Activated CD4-positive, alpha-beta T cell treated with anti-CD3 and anti-CD28 coated beads, Interleukin-2, amount 10 ng/mL, durations not matched to agents 7 days and 5 days (primary cell): ENCODE data around the gene UTP15. TPM values are rescaled to one million over a fixed set of nuclear protein-coding genes. Genes with fewer than 3 reads are reported as not detected.
A peak's percentile ranks its signal among the peaks of the same experiment; 100 is the strongest.

Experiments
- CTCF ChIA-PET: fragments of 350-600 bp; sonication (Branson Sonifier 250); formaldehyde crosslinking; loops from one replicate; lab custom pipeline; 2021; ENCODE audit warnings: antibody characterized with exemption; lab: Charles Lee
- POLR2A ChIA-PET: fragments of 350-600 bp; sonication (Branson Sonifier 250); formaldehyde crosslinking; loops from one replicate; lab custom pipeline; 2021; ENCODE audit warnings: antibody characterized with exemption; lab: Charles Lee
- DNase-seq: peaks from one replicate; pipeline ENCODE4 v3.0.0-alpha.2; 2020
- H3K27ac Mint-ChIP-seq: one replicate; pipeline ENCODE4 v1.8.0; 2021; ENCODE audit warnings: mild to moderate bottlenecking, moderate library complexity, mixed read lengths
- H3K27me3 Mint-ChIP-seq: one replicate; pipeline ENCODE4 v1.8.0; 2021; ENCODE audit warnings: mixed read lengths
- H3K36me3 Mint-ChIP-seq: one replicate; pipeline ENCODE4 v1.8.0; 2021; ENCODE audit warnings: low read depth, mixed read lengths
- H3K4me1 Mint-ChIP-seq: one replicate; pipeline ENCODE4 v1.8.0; 2021; ENCODE audit warnings: mixed read lengths
- H3K4me3 Mint-ChIP-seq: one replicate; pipeline ENCODE4 v1.8.0; 2021; ENCODE audit warnings: mild to moderate bottlenecking, moderate library complexity, mixed read lengths
- H3K9me3 Mint-ChIP-seq: one replicate; pipeline ENCODE4 v1.8.0; 2021; ENCODE audit warnings: mixed read lengths
- total RNA-seq, 2 experiments: library from RNA; stranded (reverse); gene quantifications; one replicate each; pipeline ENCODE4 v1.2.3, GENCODE V29; 2021

UTP15 gene
- total RNA-seq, 2 experiments from 2014 or later = 21.2 to 23.7 TPM

GRCh38 chr5:73539730-73540129, 25.8 kb upstream of the UTP15 start:
- ChIA-PET POLR2A (no interaction called here), CTCF (interaction anchor here (0.7 to 6.5 kb wide), 2 partner anchors 18 to 89 kb away, joined by 4 to 41 read pairs; no protein-coding TSS in a partner anchor)
- H3K36me3 Mint-ChIP-seq = no peaks in the 10 kb centered on the region
- no peaks in the 10 kb centered on the region for H3K9me3 Mint-ChIP-seq
- DNase-seq = no peak
- peaks cover 15% of the 10 kb centered on the region for H3K4me1 Mint-ChIP-seq
- no peak overlapping the region for H3K27ac Mint-ChIP-seq
- no peak overlapping the region for H3K4me3 Mint-ChIP-seq
- H3K27me3 Mint-ChIP-seq = peaks cover 15% of the 10 kb centered on the region

GRCh38 chr5:73540192-73540591, 25.4 kb upstream of the UTP15 start:
- peaks cover 15% of the 10 kb centered on the region for H3K4me1 Mint-ChIP-seq
- H3K36me3 Mint-ChIP-seq = no peaks in the 10 kb centered on the region
- H3K9me3 Mint-ChIP-seq = no peaks in the 10 kb centered on the region
- peaks cover 12% of the 10 kb centered on the region for H3K27me3 Mint-ChIP-seq
- ChIA-PET CTCF (no interaction called here), POLR2A (no interaction called here)
- H3K27ac Mint-ChIP-seq = no peak overlapping the region
- no peak overlapping the region for H3K4me3 Mint-ChIP-seq
- DNase-seq = no peak

DNA sequence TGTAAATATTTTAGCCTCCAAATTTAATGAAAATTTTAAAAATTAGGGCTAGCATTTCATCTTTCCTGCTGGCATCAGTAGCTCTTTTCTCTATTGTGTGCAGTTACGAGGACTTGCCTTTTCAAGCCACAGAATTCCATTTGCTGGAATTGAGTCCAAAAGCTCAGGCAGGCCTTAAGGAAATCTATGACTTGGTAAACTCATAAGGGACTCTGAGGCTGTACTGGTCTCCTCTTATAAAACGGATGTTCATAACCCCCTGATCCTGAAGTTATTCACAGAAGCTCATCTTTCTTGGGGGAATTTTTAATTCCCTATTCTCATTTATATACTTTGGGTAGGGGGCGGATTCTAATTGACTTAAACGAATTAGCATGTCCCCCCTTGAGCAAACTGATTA, 23.5 kb upstream of the UTP15 start:
- ChIA-PET POLR2A (no interaction called here), CTCF (interaction anchor here (0.6 to 1.3 kb wide), 4 partner anchors 22 to 510 kb away, joined by 3 to 4 read pairs (median 3); no protein-coding TSS in a partner anchor)
- Mint-ChIP-seq H3K4me3 (no peak overlapping the region), H3K9me3 (no peaks in the 10 kb centered on the region), H3K36me3 (no peaks in the 10 kb centered on the region), H3K27ac (no peak overlapping the region), H3K27me3 (peaks cover 12% of the 10 kb centered on the region), H3K4me1 (peaks cover 15% of the 10 kb centered on the region)
- no peak for DNase-seq

DNA sequence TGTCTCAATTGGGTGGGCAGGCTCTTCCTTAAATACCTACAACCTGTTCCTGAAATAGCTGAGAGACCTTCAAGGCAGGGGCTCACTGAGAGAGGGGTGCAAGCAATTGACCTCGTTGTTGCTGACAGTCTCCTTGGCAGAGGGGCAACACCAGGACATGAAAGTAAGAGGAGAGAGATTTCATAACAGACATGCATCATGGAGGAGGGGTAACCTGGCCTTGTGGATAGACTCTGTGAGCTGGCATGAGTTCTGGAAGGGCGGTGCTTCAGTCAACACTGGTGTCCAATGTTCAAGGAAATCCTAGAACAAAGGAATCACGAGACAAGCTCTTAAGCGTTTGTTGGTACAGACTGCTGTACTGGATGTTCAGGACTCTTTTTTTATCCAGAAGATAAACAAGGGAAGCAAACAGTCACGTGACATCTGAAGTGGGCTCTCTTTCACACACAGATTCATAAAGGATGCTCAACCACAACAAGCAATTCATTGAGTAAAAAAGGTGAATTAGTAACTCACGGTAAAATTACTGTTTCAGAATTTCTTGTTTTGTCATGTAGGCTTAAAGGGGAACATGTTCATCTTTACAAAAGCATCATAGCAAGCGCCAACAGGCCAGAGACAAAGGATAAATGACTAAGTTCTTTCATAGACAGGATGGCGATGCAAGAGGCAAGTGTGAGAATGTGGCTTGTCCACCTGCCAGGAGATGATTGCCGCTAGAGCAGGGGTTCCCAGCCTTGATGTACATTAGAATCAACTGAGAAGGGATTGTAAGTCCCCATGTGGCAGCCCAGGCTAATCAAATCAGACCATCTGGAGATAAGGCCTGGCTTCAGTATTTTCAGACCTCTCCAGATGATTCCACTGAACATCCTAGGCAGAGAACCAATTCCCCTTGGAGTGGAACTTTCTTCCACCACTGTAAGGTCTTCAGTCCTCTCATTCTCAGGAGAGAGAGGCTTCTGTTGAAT, 20.8 kb upstream of the UTP15 start:
- no peak overlapping the region for H3K4me3 Mint-ChIP-seq
- no peaks in the 10 kb centered on the region for H3K36me3 Mint-ChIP-seq
- peaks cover 11% of the 10 kb centered on the region for H3K27me3 Mint-ChIP-seq
- ChIA-PET POLR2A (interaction anchor here (0.6 kb wide), 1 partner anchor 20 kb away, joined by 3 read pairs; no protein-coding TSS in a partner anchor), CTCF (interaction anchor here (1.2 kb wide), 1 partner anchor 15 kb away, joined by 3 read pairs; no protein-coding TSS in a partner anchor)
- peaks cover 15% of the 10 kb centered on the region for H3K4me1 Mint-ChIP-seq
- no peak for DNase-seq
- no peaks in the 10 kb centered on the region for H3K9me3 Mint-ChIP-seq
- H3K27ac Mint-ChIP-seq = no peak overlapping the region

- H3K36me3 Mint-ChIP-seq = no peaks in the 10 kb centered on the region
- ChIA-PET POLR2A (no interaction called here), CTCF (no interaction called here)
- peaks cover 13% of the 10 kb centered on the region for H3K4me1 Mint-ChIP-seq
- peaks cover 10% of the 10 kb centered on the region for H3K27me3 Mint-ChIP-seq
- no peak overlapping the region for H3K27ac Mint-ChIP-seq
- no peak for DNase-seq
- no peaks in the 10 kb centered on the region for H3K9me3 Mint-ChIP-seq
- no peak overlapping the region for H3K4me3 Mint-ChIP-seq
Measured at GRCh38 chr5:73545403-73545779, 20.2 kb upstream of the UTP15 start.

DNA sequence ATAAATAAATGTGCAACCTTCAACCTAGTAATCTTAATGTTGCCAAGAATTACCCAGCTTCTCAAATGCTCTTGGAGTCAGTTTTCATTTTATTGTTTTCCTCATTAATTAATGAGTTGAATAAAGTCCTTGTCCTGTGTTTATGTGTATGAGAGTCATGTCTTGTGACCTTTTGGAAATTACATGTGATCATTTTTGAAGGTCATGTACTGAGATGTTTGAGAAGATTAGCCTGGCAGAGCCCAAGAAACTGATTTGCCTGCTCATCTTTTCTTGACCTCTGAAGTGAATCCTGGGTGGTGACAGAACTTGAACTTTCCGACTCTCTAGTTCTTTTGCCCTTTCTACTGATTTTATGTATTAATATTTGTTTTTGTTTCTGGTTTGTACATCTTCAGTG, 15.5 kb upstream of the UTP15 start:
- Mint-ChIP-seq H3K36me3 (peaks cover 13% of the 10 kb centered on the region), H3K4me3 (no peak overlapping the region), H3K27me3 (peaks cover 7% of the 10 kb centered on the region), H3K4me1 (no peaks in the 10 kb centered on the region), H3K9me3 (no peaks in the 10 kb centered on the region), H3K27ac (no peak overlapping the region)
- CTCF ChIA-PET = no interaction called here
- POLR2A ChIA-PET = interaction anchor here (0.7 kb wide), 1 partner anchor 10 kb away, joined by 3 read pairs; no protein-coding TSS in a partner anchor
- no peak for DNase-seq

- Mint-ChIP-seq H3K9me3 (no peaks in the 10 kb centered on the region), H3K4me3 (no peak overlapping the region), H3K36me3 (peaks cover 17% of the 10 kb centered on the region), H3K4me1 (no peaks in the 10 kb centered on the region), H3K27ac (no peak overlapping the region), H3K27me3 (peaks cover 3% of the 10 kb centered on the region)
- DNase-seq = no peak
- POLR2A ChIA-PET = no interaction called here
- CTCF ChIA-PET = no interaction called here
Measured at GRCh38 chr5:73552642-73553041, 12.9 kb upstream of the UTP15 start.

DNA sequence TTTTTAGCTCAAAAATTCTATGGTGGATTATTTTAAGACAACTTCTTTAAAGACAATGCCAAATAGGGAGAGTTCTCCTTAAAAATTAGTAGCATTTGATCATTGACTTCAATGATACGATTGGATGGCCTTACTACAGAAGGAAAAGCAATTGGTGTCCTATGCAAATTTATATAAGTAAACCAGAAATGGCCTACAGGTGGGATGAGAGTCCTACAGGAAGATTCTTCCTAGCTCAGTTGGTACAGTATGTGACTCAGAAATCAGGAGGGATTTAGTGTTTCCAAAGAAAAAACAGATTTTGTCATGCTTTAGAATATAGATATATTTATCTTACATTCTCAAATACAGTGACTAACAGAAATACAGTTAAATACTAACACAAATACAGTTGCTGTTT, 6.6 kb upstream of the UTP15 start:
- no peak overlapping the region for H3K27ac Mint-ChIP-seq
- no peak for DNase-seq
- H3K4me1 Mint-ChIP-seq = peaks cover 17% of the 10 kb centered on the region
- ChIA-PET CTCF (interaction anchor here (0.6 to 1.3 kb wide), 2 partner anchors 11 to 172 kb away, joined by 3 to 4 read pairs; no protein-coding TSS in a partner anchor), POLR2A (no interaction called here)
- H3K9me3 Mint-ChIP-seq = no peaks in the 10 kb centered on the region
- peaks cover 25% of the 10 kb centered on the region for H3K36me3 Mint-ChIP-seq
- no peaks in the 10 kb centered on the region for H3K27me3 Mint-ChIP-seq
- no peak overlapping the region for H3K4me3 Mint-ChIP-seq

DNA sequence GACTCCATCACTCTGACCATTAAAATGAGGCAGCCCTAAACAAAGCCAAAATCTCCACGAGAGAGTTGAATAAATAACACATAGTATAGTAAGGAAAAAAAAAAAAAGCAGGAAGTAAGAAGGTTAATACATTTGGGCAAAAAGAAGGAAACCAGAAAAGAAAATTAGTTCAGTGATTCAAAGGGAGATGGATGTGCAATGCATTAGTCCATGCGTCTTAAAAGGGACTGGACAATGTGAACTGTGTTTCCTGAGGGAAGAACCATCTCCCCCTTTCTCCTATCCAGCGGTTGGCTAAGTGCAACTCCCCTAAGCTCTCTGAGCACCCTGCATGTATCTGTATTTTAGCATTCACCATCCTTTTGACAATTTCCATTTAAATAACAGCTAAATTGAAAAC, 1.5 kb upstream of the UTP15 start:
- H3K27ac Mint-ChIP-seq = peak overlapping the region; percentile 99
- ChIA-PET POLR2A (no interaction called here), CTCF (interaction anchor here (0.9 kb wide), 1 partner anchor 27 kb away, joined by 6 read pairs; no protein-coding TSS in a partner anchor)
- H3K4me3 Mint-ChIP-seq = peak overlapping the region; percentile 93
- peaks cover 11% of the 10 kb centered on the region for H3K36me3 Mint-ChIP-seq
- H3K4me1 Mint-ChIP-seq = peaks cover 36% of the 10 kb centered on the region
- no peaks in the 10 kb centered on the region for H3K9me3 Mint-ChIP-seq
- DNase-seq = no peak
- H3K27me3 Mint-ChIP-seq = no peaks in the 10 kb centered on the region

GRCh38 chr5:73564675-73565074, 868 bp upstream of the UTP15 start:
- peak; percentile 30 for DNase-seq
- peak overlapping the region; percentile 99 for H3K27ac Mint-ChIP-seq
- H3K27me3 Mint-ChIP-seq = no peaks in the 10 kb centered on the region
- peak overlapping the region; percentile 93 for H3K4me3 Mint-ChIP-seq
- peaks cover 14% of the 10 kb centered on the region for H3K36me3 Mint-ChIP-seq
- ChIA-PET CTCF (interaction anchor here (0.7 to 0.9 kb wide), 3 partner anchors 26 to 66 kb away, joined by 3 to 6 read pairs (median 3); partner anchors contain the start of gene BTF3), POLR2A (interaction anchor here (0.6 kb wide), 1 partner anchor 21 kb away, joined by 3 read pairs; no protein-coding TSS in a partner anchor)
- no peaks in the 10 kb centered on the region for H3K9me3 Mint-ChIP-seq
- H3K4me1 Mint-ChIP-seq = peaks cover 36% of the 10 kb centered on the region

DNA sequence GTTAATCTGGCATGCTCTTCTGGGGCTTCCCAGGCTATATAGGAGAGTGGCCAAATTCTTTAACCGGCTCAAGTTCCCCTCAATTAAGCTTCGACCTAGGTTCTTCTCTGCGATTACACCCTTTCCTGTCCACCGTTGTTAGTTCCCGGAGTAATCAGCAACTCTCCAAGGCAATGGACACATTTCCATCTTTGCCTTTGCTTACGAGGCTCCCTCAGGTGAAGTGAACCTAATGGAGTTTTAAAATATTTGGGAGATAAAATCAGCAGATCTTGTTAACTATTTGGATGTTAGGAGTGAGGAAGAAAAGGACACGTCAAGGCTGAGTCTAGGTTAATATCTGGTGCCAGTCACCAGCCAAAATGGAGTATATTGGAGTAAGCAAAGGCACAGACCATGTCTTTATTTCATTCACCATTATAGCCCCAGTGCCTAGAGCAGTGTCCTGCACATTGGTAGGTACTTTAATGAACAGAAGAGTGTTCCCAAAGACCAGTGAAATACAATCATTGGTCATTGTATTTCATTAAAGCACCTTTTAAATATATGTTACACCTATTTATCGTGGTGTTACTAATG, 515 bp downstream of the UTP15 start:
- Mint-ChIP-seq H3K27me3 (no peaks in the 10 kb centered on the region), H3K27ac (peak overlapping the region; percentile 99), H3K36me3 (peaks cover 19% of the 10 kb centered on the region), H3K4me3 (peak overlapping the region; percentile 93), H3K4me1 (peaks cover 33% of the 10 kb centered on the region), H3K9me3 (no peaks in the 10 kb centered on the region)
- no peak for DNase-seq
- CTCF ChIA-PET = no interaction called here
- POLR2A ChIA-PET = no interaction called here

DNA sequence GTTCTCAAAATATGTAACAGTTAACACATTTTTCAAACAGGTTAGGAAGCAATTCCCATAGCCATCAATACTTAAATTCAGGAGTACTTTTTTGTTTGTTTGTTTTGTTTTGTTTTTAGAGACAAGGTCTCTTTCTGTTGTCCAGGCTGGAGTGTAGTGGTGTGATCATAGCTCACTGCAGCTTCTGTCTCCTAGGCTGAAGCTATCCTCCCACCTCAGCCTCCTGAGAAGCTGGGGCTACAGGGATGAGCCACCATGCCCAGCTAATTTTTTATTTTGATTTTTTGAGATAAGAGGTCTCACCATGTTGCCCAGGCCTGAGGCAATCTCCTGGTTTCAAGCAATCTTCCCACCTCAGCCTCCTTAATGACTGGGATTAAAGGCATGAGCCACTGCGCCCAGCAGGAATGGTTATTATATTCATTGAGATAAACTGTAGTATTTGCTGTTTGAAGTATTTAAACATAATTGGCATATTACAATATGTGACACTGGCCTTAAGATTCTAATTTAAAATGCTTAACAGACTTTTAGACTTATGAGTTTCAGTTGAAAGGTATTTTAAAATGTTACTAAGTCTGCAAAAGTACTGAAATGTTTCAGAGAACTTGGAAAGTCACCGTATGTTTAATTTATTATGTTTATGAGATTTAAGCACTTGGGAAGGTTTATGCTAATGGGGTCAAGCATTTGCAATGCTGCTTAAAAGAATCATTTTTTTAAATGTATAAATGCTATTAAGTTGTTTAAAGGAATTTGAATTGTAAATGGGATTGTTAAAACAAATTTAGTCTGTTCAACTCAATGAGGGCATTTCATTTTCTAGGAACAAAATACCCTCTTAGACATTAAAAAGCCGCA, 17.0 kb downstream of the UTP15 start:
- no peaks in the 10 kb centered on the region for H3K4me1 Mint-ChIP-seq
- no peak overlapping the region for H3K4me3 Mint-ChIP-seq
- no peaks in the 10 kb centered on the region for H3K9me3 Mint-ChIP-seq
- POLR2A ChIA-PET = no interaction called here
- no peak overlapping the region for H3K27ac Mint-ChIP-seq
- no peaks in the 10 kb centered on the region for H3K27me3 Mint-ChIP-seq
- CTCF ChIA-PET = interaction anchor here (1.2 kb wide), 1 partner anchor 45 kb away, joined by 4 read pairs; no protein-coding TSS in a partner anchor
- H3K36me3 Mint-ChIP-seq = peaks cover 19% of the 10 kb centered on the region
- no peak for DNase-seq
